Measurements from ENCODE around the gene TINAGL1.

TINAGL1 gene

GRCh38 chr1:31607360-31607759 is 31.0 kb downstream of the TINAGL1 start:
- DNase-seq (ENCODE audit: low read depth in 1 of 2, low spot score in 1 of 2) = no peak
- no peak for TF ChIP-seq JUND (IDR thresholded peaks at IDR 0.05; ENCODE audit: low read depth)

GRCh38 chr1:31609514-31610118 is 33.3 kb downstream of the TINAGL1 start:
- no peak for DNase-seq (ENCODE audit: low read depth in 1 of 2, low spot score in 1 of 2)
- TF ChIP-seq JUND (IDR thresholded peaks at IDR 0.05; ENCODE audit: low read depth) = no peak
- in situ Hi-C loops (cut with HindIII; ENCODE audit: low pct_unique_long_range_greater_than_20kb, low sequenced_read_pairs) = no loop called here

More at GRCh38 chr1:31607360-31607759, 31.0 kb downstream of the TINAGL1 start:
- in situ Hi-C loops (cut with HindIII; ENCODE audit: low pct_unique_long_range_greater_than_20kb, low sequenced_read_pairs) = no loop called here

- no peak for TF ChIP-seq JUND (IDR thresholded peaks at IDR 0.05; ENCODE audit: low read depth)
- in situ Hi-C loops (cut with HindIII; ENCODE audit: low pct_unique_long_range_greater_than_20kb, low sequenced_read_pairs) = no loop called here
- no peak for DNase-seq (ENCODE audit: low read depth in 1 of 2, low spot score in 1 of 2)
These were observed 38.2 kb downstream of the TINAGL1 start for GRCh38 chr1:31614414-31615005.

GRCh38 chr1:31615414-31615813 is 39.1 kb downstream of the TINAGL1 start:
- no peak for TF ChIP-seq JUND (IDR thresholded peaks at IDR 0.05; ENCODE audit: low read depth)
- in situ Hi-C loops (cut with HindIII; ENCODE audit: low pct_unique_long_range_greater_than_20kb, low sequenced_read_pairs) = no loop called here
- no peak for DNase-seq (ENCODE audit: low read depth in 1 of 2, low spot score in 1 of 2)

GRCh38 chr1:31615939-31616338 is 39.6 kb downstream of the TINAGL1 start:
- no peak for DNase-seq (ENCODE audit: low read depth in 1 of 2, low spot score in 1 of 2)

GRCh38 chr1:31617218-31617915 is 41.1 kb downstream of the TINAGL1 start, which contains the start of gene HCRTR1:
Gene HCRTR1, plus strand, starts transcription at chr1:31617689. Its CDS starts 1,504 bp downstream, at chr1:31619193.
- no peak for TF ChIP-seq JUND (IDR thresholded peaks at IDR 0.05; ENCODE audit: low read depth)
- in situ Hi-C loops (cut with HindIII; ENCODE audit: low pct_unique_long_range_greater_than_20kb, low sequenced_read_pairs) = no loop called here
- no peak for DNase-seq (ENCODE audit: low read depth in 1 of 2, low spot score in 1 of 2)

More at GRCh38 chr1:31615939-31616338, 39.6 kb downstream of the TINAGL1 start:
- TF ChIP-seq JUND (IDR thresholded peaks at IDR 0.05; ENCODE audit: low read depth) = no peak
- in situ Hi-C loops (cut with HindIII; ENCODE audit: low pct_unique_long_range_greater_than_20kb, low sequenced_read_pairs) = no loop called here

- DNase-seq (ENCODE audit: low read depth in 1 of 2, low spot score in 1 of 2) = no peak
- in situ Hi-C loops (cut with HindIII; ENCODE audit: low pct_unique_long_range_greater_than_20kb, low sequenced_read_pairs) = no loop called here
- no peak for TF ChIP-seq JUND (IDR thresholded peaks at IDR 0.05; ENCODE audit: low read depth)
These were observed 41.8 kb downstream of the TINAGL1 start for GRCh38 chr1:31617916-31618746.

GRCh38 chr1:31618916-31619846 is 42.9 kb downstream of the TINAGL1 start:
- no peak for TF ChIP-seq JUND (IDR thresholded peaks at IDR 0.05; ENCODE audit: low read depth)
- in situ Hi-C loops (cut with HindIII; ENCODE audit: low pct_unique_long_range_greater_than_20kb, low sequenced_read_pairs) = no loop called here
- DNase-seq (ENCODE audit: low read depth in 1 of 2, low spot score in 1 of 2) = no peak

GRCh38 chr1:31620631-31621497 is 44.5 kb downstream of the TINAGL1 start:
- no peak for DNase-seq (ENCODE audit: low read depth in 1 of 2, low spot score in 1 of 2)
- no peak for TF ChIP-seq JUND (IDR thresholded peaks at IDR 0.05; ENCODE audit: low read depth)
- in situ Hi-C loops (cut with HindIII; ENCODE audit: low pct_unique_long_range_greater_than_20kb, low sequenced_read_pairs) = no loop called here

GRCh38 chr1:31621498-31621820 is 45.1 kb downstream of the TINAGL1 start:
- no peak for DNase-seq (ENCODE audit: low read depth in 1 of 2, low spot score in 1 of 2)
- no peak for TF ChIP-seq JUND (IDR thresholded peaks at IDR 0.05; ENCODE audit: low read depth)
- in situ Hi-C loops (cut with HindIII; ENCODE audit: low pct_unique_long_range_greater_than_20kb, low sequenced_read_pairs) = no loop called here

Measured in T47D (cell line).